ENCODE data around the gene TSC22D4.

The TSC22D4 gene

DNA sequence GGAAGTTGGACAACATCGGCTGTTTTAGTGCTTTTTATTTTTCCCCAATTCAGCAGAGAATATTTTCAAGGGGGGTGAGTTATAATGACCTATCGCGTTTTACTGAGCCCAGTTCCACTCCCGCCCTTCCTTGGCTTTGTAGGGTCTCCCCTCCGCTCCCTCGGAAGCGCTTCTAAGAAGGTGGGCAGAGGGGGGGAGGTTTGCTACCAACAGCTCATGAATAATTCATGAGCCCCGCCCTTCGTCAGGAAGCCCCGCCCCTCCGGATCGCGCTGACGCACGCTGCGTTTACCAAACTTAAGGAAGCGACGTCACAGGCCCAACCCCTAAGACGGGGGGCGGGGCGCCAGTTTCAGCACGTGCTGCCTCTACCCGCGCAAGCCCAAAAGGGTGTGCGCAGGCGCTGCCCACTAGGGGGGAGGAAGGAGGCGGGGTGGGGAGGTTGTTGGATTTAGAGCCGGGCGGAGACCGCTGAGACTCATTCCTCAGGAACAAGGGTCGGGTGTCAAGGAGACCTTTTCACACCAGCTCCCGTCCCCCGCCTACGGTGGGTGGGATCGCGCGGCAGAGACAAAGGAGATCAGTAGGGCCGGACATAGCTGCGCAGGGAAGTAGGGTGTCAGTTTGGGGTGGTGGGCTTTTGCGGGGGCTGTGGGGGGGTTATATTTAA, 49.9 kb downstream of the TSC22D4 start:
- no peak for TF ChIP-seq CTCF (IDR thresholded peaks at IDR 0.05)

DNA sequence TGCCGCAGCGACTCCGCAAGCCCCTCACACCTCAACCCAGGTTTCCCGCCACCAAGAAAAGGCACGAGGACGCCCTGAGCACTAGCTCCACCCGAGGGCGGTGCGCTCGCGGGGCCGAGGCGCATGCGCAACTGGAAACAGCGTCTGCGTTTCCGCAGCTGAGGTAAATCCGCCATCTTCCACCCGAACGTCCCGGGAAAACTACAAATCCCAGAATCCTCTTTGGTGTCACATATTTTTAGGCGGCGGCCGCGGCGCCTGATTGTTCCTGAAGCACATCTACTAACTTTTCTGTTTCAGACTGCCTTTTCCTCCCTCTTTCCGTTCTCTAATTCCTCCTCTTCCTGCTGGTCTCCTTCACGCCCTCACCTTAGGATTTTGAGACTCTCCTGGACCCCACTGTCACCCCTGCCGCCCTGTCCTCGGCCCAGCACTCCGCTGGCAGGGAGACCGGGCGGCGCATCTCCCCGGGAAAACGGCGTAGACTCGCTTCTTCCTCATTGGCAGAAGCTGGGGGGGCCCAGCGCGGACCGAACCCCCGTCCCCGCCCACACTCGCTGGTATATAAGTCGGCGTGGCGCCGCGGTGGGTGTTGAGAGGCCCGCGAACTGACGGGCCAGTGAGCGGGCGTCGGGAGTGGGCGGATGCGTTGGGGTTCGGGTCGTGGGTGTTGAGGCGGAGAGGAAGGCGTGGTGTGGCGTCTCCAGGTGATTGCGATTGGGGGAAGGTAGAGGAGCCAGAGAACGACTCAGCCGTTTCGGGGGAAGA, 50.6 kb downstream of the TSC22D4 start, which contains the start of gene ZCWPW1:
Gene ZCWPW1, minus strand, starts transcription at position 505 of the 768 bp plus-strand sequence. CDS start 8,054 bp downstream, outside the sequence.
- TF ChIP-seq CTCF (IDR thresholded peaks at IDR 0.05), result no peak

- no peak for TF ChIP-seq CTCF (IDR thresholded peaks at IDR 0.05)
These were observed 51.2 kb downstream of the TSC22D4 start for GRCh38 chr7:100427762-100428198.

- no peak for TF ChIP-seq CTCF (IDR thresholded peaks at IDR 0.05)
These were observed 52.5 kb downstream of the TSC22D4 start for GRCh38 chr7:100426516-100426915.

DNA sequence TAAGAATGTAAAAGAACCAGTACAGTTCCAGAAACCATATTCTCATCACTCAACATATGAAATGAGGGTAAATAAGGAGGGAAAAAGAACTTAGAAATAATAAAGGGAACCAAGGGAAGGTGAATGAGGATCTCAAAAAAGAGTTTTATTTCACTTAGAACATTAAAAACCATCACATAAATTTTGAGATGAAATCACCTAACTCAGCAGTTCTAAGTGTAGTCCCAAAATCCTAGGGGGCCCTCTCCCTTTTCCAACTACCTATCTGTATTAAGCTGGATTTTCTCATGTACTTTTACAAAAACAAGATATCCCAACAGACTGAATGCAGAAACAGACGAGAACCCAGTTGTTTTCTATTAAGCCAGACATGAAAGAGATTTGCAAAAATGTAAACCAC, 53.7 kb downstream of the TSC22D4 start:
- no peak for TF ChIP-seq CTCF (IDR thresholded peaks at IDR 0.05)

DNA sequence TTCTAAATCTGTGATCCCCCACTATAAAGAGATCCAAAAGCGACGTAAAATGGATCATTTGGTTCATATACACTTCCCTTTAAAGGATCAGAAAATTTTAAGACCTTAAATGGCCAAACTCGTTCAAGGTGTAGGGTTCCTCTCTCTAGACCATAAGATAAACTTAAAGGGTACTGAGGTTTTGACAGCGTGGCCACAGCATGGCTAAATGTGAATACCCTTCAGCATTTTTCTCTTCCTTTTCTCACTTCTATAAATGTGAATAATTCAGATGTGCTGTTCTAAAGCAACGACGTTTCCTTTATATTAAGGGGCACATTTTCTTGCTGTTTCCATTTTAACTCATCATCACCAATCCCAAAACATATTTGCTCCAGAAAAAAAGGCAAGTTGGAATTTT, 55.7 kb downstream of the TSC22D4 start:
- no peak for TF ChIP-seq CTCF (IDR thresholded peaks at IDR 0.05)

DNA sequence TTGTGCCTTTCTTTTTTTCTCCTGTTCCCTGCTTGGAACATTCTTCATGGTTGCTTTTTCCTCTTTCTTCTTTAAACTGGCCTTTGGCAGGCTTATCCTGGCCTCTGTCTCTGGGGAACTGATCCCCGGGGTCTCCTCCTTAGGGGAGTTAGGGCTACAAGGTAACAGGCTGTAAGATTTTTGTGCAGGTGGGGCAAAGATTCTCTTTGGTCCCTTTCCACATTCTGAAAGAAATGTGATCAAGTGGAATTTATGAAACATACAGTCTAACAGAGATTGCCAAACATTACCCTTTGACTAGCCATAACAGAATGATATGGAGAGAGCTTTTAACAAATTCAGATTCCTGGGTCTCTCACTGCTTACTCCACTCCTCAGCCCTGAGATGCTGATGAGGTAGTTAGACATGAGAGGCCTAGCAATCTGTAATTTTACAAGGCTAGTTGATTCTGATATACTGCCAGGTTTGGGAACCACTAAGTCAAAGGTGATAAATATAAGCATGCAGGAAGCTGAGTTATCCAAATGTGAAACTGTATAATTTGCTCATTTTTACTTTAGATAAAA, 59.3 kb downstream of the TSC22D4 start:
- no peak for TF ChIP-seq CTCF (IDR thresholded peaks at IDR 0.05)

Data from LNCAP (cell line).